PC-3 (cell line): ENCODE results near the gene GRK3. TPM values are rescaled to one million over a fixed set of nuclear protein-coding genes. Genes with fewer than 3 reads are reported as not detected.

Source experiments
- ATAC-seq: fragments of 200-7000 bp; cut with Tn5 transposase; 2 replicates; pipeline ENCODE4 v1.9.1; 2020; ENCODE audit warnings: mild to moderate bottlenecking, moderate library complexity
- BruUV-seq: library from RNA; stranded (reverse); fragments of 400-500 nt; replicated peaks from 2 replicates; lab custom pipeline; 2021; lab: Mats Ljungman, UMichigan
- CTCF ChIA-PET: fragments of 300-600 bp; sonication (Branson Sonifier 250); formaldehyde crosslinking; loops from one replicate; lab custom pipeline; 2022; ENCODE audit warnings: antibody characterized with exemption; lab: Charles Lee
- POLR2A ChIA-PET: fragments of 300-600 bp; sonication (Branson Sonifier 250); formaldehyde crosslinking; loops from one replicate; lab custom pipeline; 2022; ENCODE audit warnings: antibody characterized with exemption; ENCODE audit not compliant: unreplicated experiment; lab: Charles Lee
- DNase-seq: peaks from one replicate; pipeline ENCODE4 v3.0.0-alpha.2; 2015
- H2AFZ ChIP-seq: fragments of 300-600 bp; sonication (generic); 2 replicates; pipeline ENCODE4 v1.6.0; 2016; ENCODE audit warnings: antibody characterized with exemption, low read length
- H3F3A ChIP-seq: fragments of 300-600 bp; sonication (generic); one replicate; pipeline ENCODE4 v1.6.0; 2017; ENCODE audit warnings: antibody characterized with exemption, low read length, control low read depth, mild to moderate bottlenecking; ENCODE audit not compliant: unreplicated experiment
- H3K27ac ChIP-seq: fragments of 300-600 bp; sonication (generic); 2 replicates; pipeline ENCODE4 v1.5.1; 2016; ENCODE audit warnings: mild to moderate bottlenecking, low read length
- H3K27me3 ChIP-seq: fragments of 300-600 bp; sonication (generic); 2 replicates; pipeline ENCODE4 v1.6.1; 2016; ENCODE audit warnings: low read length, mixed read lengths
- H3K36me3 ChIP-seq: fragments of 300-600 bp; sonication (generic); 2 replicates; pipeline ENCODE4 v1.6.1; 2016; ENCODE audit warnings: low read depth, mixed run types, low read length, mixed read lengths
- H3K4me1 ChIP-seq: fragments of 300-600 bp; sonication (generic); 2 replicates; pipeline ENCODE4 v1.5.1; 2016; ENCODE audit warnings: low read length; ENCODE audit not compliant: insufficient read depth
- H3K4me2 ChIP-seq: fragments of 300-600 bp; sonication (generic); 2 replicates; pipeline ENCODE4 v1.6.0; 2016; ENCODE audit warnings: low read length
- H3K4me3 ChIP-seq: fragments of 300-600 bp; sonication (generic); 2 replicates; pipeline ENCODE4 v1.5.1; 2016; ENCODE audit warnings: mild to moderate bottlenecking, low read length, mixed read lengths
- H3K79me2 ChIP-seq: fragments of 300-600 bp; sonication (generic); 2 replicates; pipeline ENCODE4 v1.6.1; 2017; ENCODE audit warnings: low read length, mixed read lengths
- H3K9ac ChIP-seq: fragments of 300-600 bp; sonication (generic); 2 replicates; pipeline ENCODE4 v1.6.0; 2016; ENCODE audit warnings: mild to moderate bottlenecking, low read length
- H3K9me2 ChIP-seq: fragments of 300-600 bp; sonication (generic); replicated peaks from 2 replicates; pipeline ENCODE4 v1.6.1; 2016; ENCODE audit warnings: mixed run types, low read length, mixed read lengths
- H3K9me3 ChIP-seq: fragments of 300-600 bp; sonication (generic); 2 replicates; pipeline ENCODE4 v1.6.1; 2016; ENCODE audit warnings: low read length, mixed read lengths
- H4K20me1 ChIP-seq: fragments of 300-600 bp; sonication (generic); 2 replicates; pipeline ENCODE4 v1.6.1; 2016; ENCODE audit warnings: low read length, mixed read lengths
- EZH2 ChIP-seq: fragments of 300-600 bp; sonication (generic); IDR thresholded peaks from one replicate; pipeline ENCODE4 v1.6.1; 2017; ENCODE audit warnings: antibody characterized with exemption, mild to moderate bottlenecking, low read length; ENCODE audit not compliant: unreplicated experiment
- EZH2phosphoT487 ChIP-seq: fragments of 300-600 bp; sonication (generic); IDR thresholded peaks from 2 replicates; pipeline ENCODE4 v1.6.1; 2018; ENCODE audit warnings: mild to moderate bottlenecking, antibody characterized with exemption, low read length, borderline replicate concordance
- intact Hi-C: fragments of 100-400 bp; cut with micrococcal nuclease; formaldehyde crosslinking; loops from 2 replicates; pipeline ENCODE4 v1.9.0; 2023
- total RNA-seq: library from RNA; depleted of rRNA; stranded (reverse); fragments of >200 nt; gene quantifications from 2 replicates; pipeline ENCODE4 v1.2.3, GENCODE V29; 2014
- TF ChIP-seq, protein P1 (sequence below): fragments of 300-600 bp; sonication (generic); conservative IDR thresholded peaks from 2 replicates; pipeline ENCODE4 v1.5.1; 2017; ENCODE audit warnings: antibody characterized with exemption, low read depth, mild to moderate bottlenecking, low read length

GRK3 gene
- total RNA-seq, 1 experiment from 2014 or later: under 0.01 TPM

DNA sequence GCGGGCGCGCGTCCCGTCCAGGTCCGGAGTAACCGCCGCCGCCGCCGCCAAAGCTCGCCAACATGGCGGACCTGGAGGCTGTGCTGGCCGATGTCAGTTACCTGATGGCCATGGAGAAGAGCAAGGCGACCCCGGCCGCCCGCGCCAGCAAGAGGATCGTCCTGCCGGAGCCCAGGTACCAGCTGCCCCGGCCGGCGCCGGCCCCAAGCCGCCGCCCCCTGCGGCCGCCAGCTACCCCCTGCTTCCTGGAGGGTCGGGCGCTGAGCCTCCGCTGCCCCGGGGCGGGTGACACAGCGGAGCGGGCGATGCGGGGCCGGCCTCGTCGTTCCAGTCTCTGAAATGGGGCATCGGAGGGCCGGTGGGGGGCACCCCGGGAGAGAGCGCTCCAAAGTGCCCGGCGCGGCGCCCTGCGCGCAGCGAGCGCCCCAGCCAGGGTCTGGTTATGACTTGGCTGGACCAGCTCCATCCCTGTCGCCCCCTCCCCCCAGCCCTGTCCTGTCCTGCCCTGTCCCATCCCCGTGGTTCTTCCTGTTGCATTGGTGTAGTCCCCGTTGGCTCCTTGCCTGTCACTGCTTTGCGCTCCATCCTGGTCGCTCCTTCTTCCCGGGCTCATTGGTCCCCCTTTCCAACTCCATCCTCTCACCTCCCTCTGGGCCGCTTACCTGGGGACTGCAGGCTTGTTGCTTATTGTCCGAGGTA lies 653 bp downstream of the GRK3 start:
- no peak for TF ChIP-seq EZH2
- TF ChIP-seq, protein P1, sequence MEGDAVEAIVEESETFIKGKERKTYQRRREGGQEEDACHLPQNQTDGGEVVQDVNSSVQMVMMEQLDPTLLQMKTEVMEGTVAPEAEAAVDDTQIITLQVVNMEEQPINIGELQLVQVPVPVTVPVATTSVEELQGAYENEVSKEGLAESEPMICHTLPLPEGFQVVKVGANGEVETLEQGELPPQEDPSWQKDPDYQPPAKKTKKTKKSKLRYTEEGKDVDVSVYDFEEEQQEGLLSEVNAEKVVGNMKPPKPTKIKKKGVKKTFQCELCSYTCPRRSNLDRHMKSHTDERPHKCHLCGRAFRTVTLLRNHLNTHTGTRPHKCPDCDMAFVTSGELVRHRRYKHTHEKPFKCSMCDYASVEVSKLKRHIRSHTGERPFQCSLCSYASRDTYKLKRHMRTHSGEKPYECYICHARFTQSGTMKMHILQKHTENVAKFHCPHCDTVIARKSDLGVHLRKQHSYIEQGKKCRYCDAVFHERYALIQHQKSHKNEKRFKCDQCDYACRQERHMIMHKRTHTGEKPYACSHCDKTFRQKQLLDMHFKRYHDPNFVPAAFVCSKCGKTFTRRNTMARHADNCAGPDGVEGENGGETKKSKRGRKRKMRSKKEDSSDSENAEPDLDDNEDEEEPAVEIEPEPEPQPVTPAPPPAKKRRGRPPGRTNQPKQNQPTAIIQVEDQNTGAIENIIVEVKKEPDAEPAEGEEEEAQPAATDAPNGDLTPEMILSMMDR: no peak
- no peak for TF ChIP-seq EZH2phosphoT487
- DNase-seq: no peak
- Histone ChIP-seq H3K9me2 (no peaks in the 10 kb centered on the region), H3K79me2 (no peaks in the 10 kb centered on the region), H3K9ac (no peak overlapping the region), H3K27me3 (peaks cover 55% of the 10 kb centered on the region), H3K36me3 (no peaks in the 10 kb centered on the region), H4K20me1 (no peaks in the 10 kb centered on the region), H3K9me3 (no peaks in the 10 kb centered on the region), H3K4me2 (no peak overlapping the region), H3F3A (no peaks in the 10 kb centered on the region), H3K27ac (no peak overlapping the region), H2AFZ (no peak overlapping the region), H3K4me3 (no peak overlapping the region), H3K4me1 (no peaks in the 10 kb centered on the region)
- no peak for ATAC-seq
- POLR2A ChIA-PET: no interaction called here
- no TSS peak for BruUV-seq
- intact Hi-C loops: no loop called here
- CTCF ChIA-PET: no interaction called here

DNA sequence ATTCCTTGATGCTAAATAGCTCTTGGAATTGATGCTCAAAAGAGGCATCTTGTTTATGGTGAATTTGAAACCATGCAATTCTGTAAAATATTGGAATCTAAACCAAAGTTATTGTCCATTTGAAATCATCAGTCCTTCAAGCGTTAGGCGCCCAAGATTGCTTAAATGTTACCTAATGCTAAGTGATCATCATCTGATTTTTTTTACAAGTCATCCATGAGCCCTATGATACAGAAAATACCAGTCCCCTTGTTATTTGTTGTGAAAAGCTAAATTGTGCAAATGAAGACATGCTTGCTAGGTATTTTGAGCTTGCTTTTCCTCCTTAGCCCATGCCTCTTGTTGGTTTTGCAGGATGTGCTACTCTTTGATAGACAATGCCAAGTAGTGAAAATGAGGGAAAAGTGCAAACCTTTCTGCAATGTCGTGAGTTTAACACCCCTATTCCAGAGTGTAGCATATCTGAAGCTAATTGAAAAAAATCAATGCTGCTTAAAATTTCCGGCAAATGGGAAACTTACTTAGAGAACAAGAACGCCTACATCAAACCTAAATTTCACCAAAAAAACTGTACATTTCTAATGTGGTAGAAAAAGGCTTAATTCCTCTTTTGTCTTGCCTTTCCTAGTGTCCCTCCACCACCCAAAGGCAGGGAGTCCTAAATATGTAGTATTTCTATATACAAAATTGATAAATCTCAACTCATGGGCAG lies 1.9 kb downstream of the GRK3 start:
- Histone ChIP-seq H3K27me3 (peaks cover 66% of the 10 kb centered on the region), H3K9me3 (no peaks in the 10 kb centered on the region), H3K79me2 (no peaks in the 10 kb centered on the region), H3F3A (no peaks in the 10 kb centered on the region), H3K4me3 (no peak overlapping the region), H3K4me1 (no peaks in the 10 kb centered on the region), H2AFZ (no peak overlapping the region), H3K9ac (no peak overlapping the region), H3K4me2 (no peak overlapping the region), H3K27ac (no peak overlapping the region), H3K36me3 (no peaks in the 10 kb centered on the region), H3K9me2 (no peaks in the 10 kb centered on the region), H4K20me1 (no peaks in the 10 kb centered on the region)
- TF ChIP-seq EZH2phosphoT487: no peak
- TF ChIP-seq, protein P1: no peak
- no peak for TF ChIP-seq EZH2
- no peak for DNase-seq
- ChIA-PET POLR2A (no interaction called here), CTCF (no interaction called here)
- ATAC-seq: no peak
- intact Hi-C loops: no loop called here
- BruUV-seq: no TSS peak

DNA sequence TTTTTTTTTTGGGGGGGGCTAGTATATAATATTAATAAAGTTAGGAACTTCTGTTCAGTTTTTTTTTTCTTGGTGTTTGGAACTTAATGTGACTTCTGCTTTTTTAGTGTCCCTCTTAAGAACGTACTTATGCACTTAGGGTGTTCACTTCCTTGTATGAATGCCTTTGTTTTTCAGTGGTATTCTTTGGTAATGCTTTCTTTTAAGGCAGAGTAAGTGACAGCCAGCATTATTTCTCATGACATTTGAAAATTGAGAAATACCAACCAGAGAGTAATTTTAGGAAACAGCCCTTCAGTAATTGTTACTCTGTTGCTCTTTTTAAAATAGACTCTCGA lies 2.4 kb downstream of the GRK3 start:
- ChIA-PET POLR2A (no interaction called here), CTCF (no interaction called here)
- Histone ChIP-seq H3K79me2 (no peaks in the 10 kb centered on the region), H3K36me3 (no peaks in the 10 kb centered on the region), H3K27me3 (peaks cover 66% of the 10 kb centered on the region), H3K4me2 (no peak overlapping the region), H3K9ac (no peak overlapping the region), H2AFZ (no peak overlapping the region), H3K27ac (no peak overlapping the region), H3K9me2 (no peaks in the 10 kb centered on the region), H3K4me3 (no peak overlapping the region), H3K4me1 (no peaks in the 10 kb centered on the region), H4K20me1 (no peaks in the 10 kb centered on the region), H3K9me3 (no peaks in the 10 kb centered on the region), H3F3A (no peaks in the 10 kb centered on the region)
- ATAC-seq (no peak), DNase-seq (no peak)
- BruUV-seq: no TSS peak
- TF ChIP-seq EZH2phosphoT487 (no peak), EZH2 (no peak)
- TF ChIP-seq, protein P1: no peak
- intact Hi-C loops: no loop called here
